MM.1S (cell line): ENCODE data around the gene SLC9A5.

ENCODE experiments used
- DNase-seq: peaks from one replicate; pipeline ENCODE4 v3.0.0-alpha.2; 2015
- H2AFZ ChIP-seq: fragments of 300-600 bp; sonication (generic); 2 replicates; pipeline ENCODE4 v1.6.0; 2016; ENCODE audit warnings: antibody characterized with exemption, low read length
- H3F3A ChIP-seq: fragments of 300-600 bp; sonication (generic); 2 replicates; pipeline ENCODE4 v1.6.1; 2016; ENCODE audit warnings: mild to moderate bottlenecking, antibody characterized with exemption, low read length, moderate library complexity, mixed read lengths; ENCODE audit not compliant: insufficient read depth
- H3K27ac ChIP-seq: fragments of 300-600 bp; sonication (generic); 2 replicates; pipeline ENCODE4 v1.5.1; 2016; ENCODE audit warnings: mild to moderate bottlenecking, low read length
- H3K27me3 ChIP-seq: fragments of 300-600 bp; sonication (generic); replicated peaks from 2 replicates; pipeline ENCODE4 v1.6.0; 2016; ENCODE audit warnings: low read length; ENCODE audit not compliant: insufficient read depth
- H3K36me3 ChIP-seq: fragments of 300-600 bp; sonication (generic); replicated peaks from 2 replicates; pipeline ENCODE4 v1.6.1; 2016; ENCODE audit warnings: mild to moderate bottlenecking, low read length, mixed read lengths; ENCODE audit not compliant: insufficient read depth
- H3K4me1 ChIP-seq: fragments of 300-600 bp; sonication (generic); 2 replicates; pipeline ENCODE4 v1.6.1; 2016; ENCODE audit warnings: low read length, mixed read lengths
- H3K4me2 ChIP-seq: fragments of 300-600 bp; sonication (generic); 2 replicates; pipeline ENCODE4 v1.6.0; 2016; ENCODE audit warnings: low read depth, low read length
- H3K4me3 ChIP-seq: fragments of 300-600 bp; sonication (generic); 2 replicates; pipeline ENCODE4 v1.5.1; 2016; ENCODE audit warnings: low read length, mixed read lengths
- H3K79me2 ChIP-seq: fragments of 300-600 bp; sonication (generic); 2 replicates; pipeline ENCODE4 v1.6.1; 2016; ENCODE audit warnings: mixed run types, low read length, mixed read lengths
- H3K9ac ChIP-seq: fragments of 300-600 bp; sonication (generic); 2 replicates; pipeline ENCODE4 v1.6.1; 2016; ENCODE audit warnings: low read length, mixed read lengths
- H3K9me2 ChIP-seq: fragments of 300-600 bp; sonication (generic); replicated peaks from 2 replicates; pipeline ENCODE4 v1.6.1; 2016; ENCODE audit warnings: mild to moderate bottlenecking, low read length, mixed read lengths; ENCODE audit not compliant: insufficient read depth
- H3K9me3 ChIP-seq: fragments of 300-600 bp; sonication (generic); replicated peaks from 2 replicates; pipeline ENCODE4 v1.6.1; 2016; ENCODE audit warnings: mild to moderate bottlenecking, low read length, mixed read lengths; ENCODE audit not compliant: insufficient read depth
- H4K20me1 ChIP-seq: fragments of 300-600 bp; sonication (generic); 2 replicates; pipeline ENCODE4 v1.6.1; 2016; ENCODE audit warnings: mild to moderate bottlenecking, low read length, moderate library complexity, mixed read lengths; ENCODE audit not compliant: insufficient read depth
- EZH2 ChIP-seq: fragments of 300-600 bp; sonication (generic); optimal IDR thresholded peaks from 2 replicates; pipeline ENCODE3; 2017; ENCODE audit warnings: low read depth, mild to moderate bottlenecking, antibody characterized with exemption, low read length, mixed read lengths
- EZH2phosphoT487 ChIP-seq: fragments of 300-600 bp; sonication (generic); IDR thresholded peaks from 2 replicates; pipeline ENCODE4 v1.6.1; 2018; ENCODE audit warnings: antibody characterized with exemption, low read length
- TF ChIP-seq, protein P1 (sequence below): fragments of 300-600 bp; sonication (generic); IDR thresholded peaks from 2 replicates; pipeline ENCODE4 v1.5.1; 2016; ENCODE audit warnings: antibody characterized with exemption, low read length, mixed read lengths

The SLC9A5 gene

DNA sequence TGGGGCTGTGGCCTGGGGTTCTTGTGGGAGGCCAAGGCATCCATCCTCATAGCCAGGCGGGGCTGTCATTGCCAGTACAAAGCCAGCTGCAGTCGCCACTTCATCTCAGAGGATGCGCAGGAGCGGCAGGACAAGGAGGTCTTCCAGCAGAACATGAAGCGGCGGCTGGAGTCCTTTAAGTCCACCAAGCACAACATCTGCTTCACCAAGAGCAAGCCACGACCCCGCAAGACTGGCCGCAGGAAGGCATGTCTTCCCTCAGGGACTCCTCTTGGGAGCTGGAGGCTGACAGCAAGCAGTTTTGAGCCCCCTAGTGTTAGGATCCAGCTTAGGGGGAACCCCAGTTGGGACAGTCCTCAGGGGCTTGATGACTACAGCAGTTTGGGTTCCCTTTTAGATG lies 15.5 kb downstream of the SLC9A5 start:
- H4K20me1 ChIP-seq = no peaks in the 10 kb centered on the region
- no peaks in the 10 kb centered on the region for H3K27me3 ChIP-seq
- TF ChIP-seq, protein P1, sequence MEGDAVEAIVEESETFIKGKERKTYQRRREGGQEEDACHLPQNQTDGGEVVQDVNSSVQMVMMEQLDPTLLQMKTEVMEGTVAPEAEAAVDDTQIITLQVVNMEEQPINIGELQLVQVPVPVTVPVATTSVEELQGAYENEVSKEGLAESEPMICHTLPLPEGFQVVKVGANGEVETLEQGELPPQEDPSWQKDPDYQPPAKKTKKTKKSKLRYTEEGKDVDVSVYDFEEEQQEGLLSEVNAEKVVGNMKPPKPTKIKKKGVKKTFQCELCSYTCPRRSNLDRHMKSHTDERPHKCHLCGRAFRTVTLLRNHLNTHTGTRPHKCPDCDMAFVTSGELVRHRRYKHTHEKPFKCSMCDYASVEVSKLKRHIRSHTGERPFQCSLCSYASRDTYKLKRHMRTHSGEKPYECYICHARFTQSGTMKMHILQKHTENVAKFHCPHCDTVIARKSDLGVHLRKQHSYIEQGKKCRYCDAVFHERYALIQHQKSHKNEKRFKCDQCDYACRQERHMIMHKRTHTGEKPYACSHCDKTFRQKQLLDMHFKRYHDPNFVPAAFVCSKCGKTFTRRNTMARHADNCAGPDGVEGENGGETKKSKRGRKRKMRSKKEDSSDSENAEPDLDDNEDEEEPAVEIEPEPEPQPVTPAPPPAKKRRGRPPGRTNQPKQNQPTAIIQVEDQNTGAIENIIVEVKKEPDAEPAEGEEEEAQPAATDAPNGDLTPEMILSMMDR = no peak
- TF ChIP-seq EZH2phosphoT487 (no peak), EZH2 (no peak)
- no peaks in the 10 kb centered on the region for H3F3A ChIP-seq
- H3K4me3 ChIP-seq = no peak overlapping the region
- H3K27ac ChIP-seq = no peak overlapping the region
- H3K36me3 ChIP-seq = no peaks in the 10 kb centered on the region
- no peak overlapping the region for H3K9ac ChIP-seq
- H3K9me3 ChIP-seq = no peaks in the 10 kb centered on the region
- H3K9me2 ChIP-seq = no peaks in the 10 kb centered on the region
- no peak overlapping the region for H2AFZ ChIP-seq
- DNase-seq = no peak
- H3K4me2 ChIP-seq = no peak overlapping the region
- H3K4me1 ChIP-seq = peaks cover 6% of the 10 kb centered on the region; the same call in 1 of the 2 replicates
- no peaks in the 10 kb centered on the region for H3K79me2 ChIP-seq

DNA sequence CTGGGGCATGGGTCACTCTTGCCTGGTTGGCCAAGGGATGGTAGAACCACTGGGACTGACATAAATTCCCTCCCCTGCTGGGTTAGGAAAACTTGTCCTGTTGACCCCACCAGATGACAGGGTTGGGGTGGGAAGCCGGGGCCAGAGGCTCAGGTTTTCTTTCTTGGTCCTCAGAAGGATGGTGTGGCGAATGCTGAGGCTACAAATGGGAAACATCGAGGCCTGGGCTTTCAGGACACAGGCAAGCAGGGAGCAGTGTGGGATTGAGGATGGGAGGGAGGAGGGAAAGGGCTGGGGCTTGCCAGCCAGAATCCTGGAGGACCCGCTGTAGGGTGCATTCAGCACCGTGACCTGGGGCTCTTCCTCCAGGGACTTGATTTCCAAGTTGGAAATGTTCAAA lies 16.1 kb downstream of the SLC9A5 start:
- Histone ChIP-seq H2AFZ (no peak overlapping the region), H3K4me3 (no peak overlapping the region), H3K9ac (no peak overlapping the region), H3K4me1 (peaks cover 6% of the 10 kb centered on the region; the same call in 1 of the 2 replicates), H3K4me2 (no peak overlapping the region), H3K9me3 (no peaks in the 10 kb centered on the region), H3K79me2 (no peaks in the 10 kb centered on the region), H3K36me3 (no peaks in the 10 kb centered on the region), H4K20me1 (no peaks in the 10 kb centered on the region), H3K27me3 (no peaks in the 10 kb centered on the region), H3F3A (no peaks in the 10 kb centered on the region), H3K9me2 (no peaks in the 10 kb centered on the region), H3K27ac (no peak overlapping the region)
- DNase-seq = no peak
- TF ChIP-seq EZH2 (no peak), EZH2phosphoT487 (no peak)
- TF ChIP-seq, protein P1 = no peak

DNA sequence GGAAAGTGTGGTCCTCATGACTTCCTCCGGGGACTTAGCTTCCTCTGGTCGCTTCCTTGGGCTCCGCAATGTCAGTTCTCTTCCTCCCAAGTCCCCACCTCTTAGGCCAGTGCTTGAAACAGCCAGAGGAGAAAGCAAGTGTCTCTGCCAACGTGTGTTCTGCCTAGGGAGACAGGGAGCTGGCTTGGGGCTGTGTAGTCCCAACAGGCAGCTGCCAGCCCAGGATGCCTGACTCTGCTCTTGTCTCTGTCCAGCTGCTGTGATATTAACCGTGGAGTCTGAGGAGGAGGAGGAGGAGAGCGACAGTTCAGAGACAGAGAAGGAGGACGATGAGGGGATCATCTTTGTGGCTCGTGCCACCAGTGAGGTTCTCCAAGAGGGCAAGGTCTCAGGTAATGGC lies 17.1 kb downstream of the SLC9A5 start:
- no peaks in the 10 kb centered on the region for H3K79me2 ChIP-seq
- H3K4me3 ChIP-seq = no peak overlapping the region
- no peak overlapping the region for H3K27ac ChIP-seq
- no peaks in the 10 kb centered on the region for H3K9me2 ChIP-seq
- H3K36me3 ChIP-seq = no peaks in the 10 kb centered on the region
- no peak overlapping the region for H3K4me2 ChIP-seq
- H2AFZ ChIP-seq = no peak overlapping the region
- no peak overlapping the region for H3K9ac ChIP-seq
- no peaks in the 10 kb centered on the region for H4K20me1 ChIP-seq
- no peaks in the 10 kb centered on the region for H3F3A ChIP-seq
- DNase-seq = no peak
- H3K4me1 ChIP-seq = peaks cover 5% of the 10 kb centered on the region; the same call in 1 of the 2 replicates
- TF ChIP-seq EZH2phosphoT487 (no peak), EZH2 (no peak)
- TF ChIP-seq, protein P1 = no peak
- H3K27me3 ChIP-seq = no peaks in the 10 kb centered on the region
- H3K9me3 ChIP-seq = no peaks in the 10 kb centered on the region

DNA sequence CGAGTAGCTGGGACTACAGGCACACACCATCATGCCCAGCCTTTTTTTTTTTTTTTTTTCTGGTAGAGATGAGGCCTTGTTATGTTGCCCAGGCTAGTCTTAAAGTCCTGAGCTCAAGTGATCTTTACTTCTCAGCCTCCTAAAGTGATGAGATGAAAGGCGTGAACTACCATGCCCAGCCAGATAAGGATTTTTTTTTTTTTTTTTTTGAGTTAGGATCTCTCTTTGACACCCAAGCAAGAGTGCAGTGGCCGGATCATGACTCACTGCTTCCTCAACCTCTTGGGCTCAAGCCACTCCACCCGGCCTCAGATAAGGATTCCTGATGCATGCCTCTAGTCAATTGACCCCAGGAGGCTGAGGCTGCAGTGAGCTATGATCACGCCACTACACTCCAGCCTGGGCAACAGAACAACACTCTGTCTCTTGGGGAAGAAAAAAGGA lies 19.4 kb downstream of the SLC9A5 start:
- no peak overlapping the region for H3K4me3 ChIP-seq
- no peaks in the 10 kb centered on the region for H3K27me3 ChIP-seq
- H3K9me3 ChIP-seq = no peaks in the 10 kb centered on the region
- H3K9me2 ChIP-seq = no peaks in the 10 kb centered on the region
- no peak overlapping the region for H3K4me2 ChIP-seq
- no peak overlapping the region for H2AFZ ChIP-seq
- H3K36me3 ChIP-seq = no peaks in the 10 kb centered on the region
- H3K79me2 ChIP-seq = no peaks in the 10 kb centered on the region
- no peaks in the 10 kb centered on the region for H3K4me1 ChIP-seq
- H3F3A ChIP-seq = no peaks in the 10 kb centered on the region
- H3K9ac ChIP-seq = no peak overlapping the region
- no peak for DNase-seq
- no peaks in the 10 kb centered on the region for H4K20me1 ChIP-seq
- no peak overlapping the region for H3K27ac ChIP-seq
- TF ChIP-seq EZH2phosphoT487 = no peak
- no peak for TF ChIP-seq EZH2
- TF ChIP-seq, protein P1 = no peak
